ENCODE results near the gene ARFGAP3. TPM values are rescaled to one million over a fixed set of nuclear protein-coding genes. Genes with fewer than 3 reads are reported as not detected.

Gene ARFGAP3
- total RNA-seq, 1 donor from 2014 or later, result 38.0 TPM

DNA sequence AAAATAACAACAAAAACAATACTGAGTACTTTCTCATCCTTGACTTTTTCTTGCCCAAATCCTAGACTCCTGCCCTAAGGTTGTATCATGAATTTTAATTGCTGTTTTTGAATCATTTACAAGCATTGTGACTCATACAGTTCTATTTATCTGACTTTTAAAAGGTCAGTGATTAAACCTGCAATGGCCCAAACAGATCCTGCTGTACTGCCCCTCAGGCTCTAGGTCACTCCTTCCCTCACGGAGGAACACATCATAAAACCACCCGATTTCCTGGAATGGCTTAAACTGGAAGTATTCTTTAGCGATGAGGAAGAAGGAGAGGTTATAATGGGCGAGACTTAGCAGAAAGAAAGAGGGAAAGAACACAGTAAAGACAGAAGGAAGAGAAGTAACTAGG lies 12.3 kb downstream of the ARFGAP3 start:
- H3K4me1 Mint-ChIP-seq (ENCODE audit: low read depth), result peaks cover 23% of the 10 kb centered on the region
- peaks cover 42% of the 10 kb centered on the region for H3K36me3 Mint-ChIP-seq (ENCODE audit: low read depth)
- no peak overlapping the region for H3K27ac Mint-ChIP-seq
- no peaks in the 10 kb centered on the region for H3K9me3 Mint-ChIP-seq
- H3K27me3 Mint-ChIP-seq (ENCODE audit: insufficient read depth), result no peaks in the 10 kb centered on the region
- H3K4me3 Mint-ChIP-seq, result no peak overlapping the region
- DNase-seq (ENCODE audit: low spot score), result no peak
- intact Hi-C loops (cut with micrococcal nuclease), result no loop called here

DNA sequence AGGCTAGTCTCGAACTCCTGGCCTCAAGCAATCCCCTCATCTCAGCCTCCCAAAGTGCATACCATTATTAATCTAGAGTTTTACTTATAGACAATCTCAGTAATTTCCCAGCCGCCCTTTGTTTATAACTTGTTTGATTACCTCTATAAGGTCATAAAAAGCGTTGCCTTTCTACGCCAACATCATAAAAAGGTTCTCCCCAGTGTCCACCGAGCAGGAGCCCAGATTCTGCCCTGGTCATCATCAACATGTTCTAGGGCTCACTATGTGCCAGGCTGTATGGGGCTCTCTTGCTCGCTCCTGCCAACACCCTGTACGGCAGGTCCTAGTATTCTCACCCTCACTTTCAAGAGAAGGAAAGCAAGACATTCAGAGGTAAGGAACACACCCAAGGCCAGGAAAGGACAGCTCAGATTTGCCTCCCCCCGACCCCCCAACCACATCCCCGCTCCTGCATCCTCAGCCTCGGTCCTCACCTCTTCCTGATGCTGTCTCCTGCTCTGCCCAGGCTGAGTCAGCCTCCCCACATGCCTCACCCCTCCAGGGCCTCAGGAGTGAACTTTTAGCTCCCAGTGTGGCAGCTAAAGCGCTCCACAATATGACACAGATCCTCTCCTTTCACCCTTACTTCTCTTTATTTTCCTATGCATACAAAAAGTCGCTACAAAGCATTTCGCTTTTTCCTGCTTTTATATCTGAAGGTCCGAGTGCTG lies 14.3 kb downstream of the ARFGAP3 start:
- H3K9me3 Mint-ChIP-seq, result no peaks in the 10 kb centered on the region
- intact Hi-C loops (cut with micrococcal nuclease), result no loop called here
- no peak overlapping the region for H3K27ac Mint-ChIP-seq
- H3K4me1 Mint-ChIP-seq (ENCODE audit: low read depth), result peaks cover 23% of the 10 kb centered on the region
- no peak overlapping the region for H3K4me3 Mint-ChIP-seq
- H3K36me3 Mint-ChIP-seq (ENCODE audit: low read depth), result peaks cover 42% of the 10 kb centered on the region
- no peaks in the 10 kb centered on the region for H3K27me3 Mint-ChIP-seq (ENCODE audit: insufficient read depth)
- no peak for DNase-seq (ENCODE audit: low spot score)

DNA sequence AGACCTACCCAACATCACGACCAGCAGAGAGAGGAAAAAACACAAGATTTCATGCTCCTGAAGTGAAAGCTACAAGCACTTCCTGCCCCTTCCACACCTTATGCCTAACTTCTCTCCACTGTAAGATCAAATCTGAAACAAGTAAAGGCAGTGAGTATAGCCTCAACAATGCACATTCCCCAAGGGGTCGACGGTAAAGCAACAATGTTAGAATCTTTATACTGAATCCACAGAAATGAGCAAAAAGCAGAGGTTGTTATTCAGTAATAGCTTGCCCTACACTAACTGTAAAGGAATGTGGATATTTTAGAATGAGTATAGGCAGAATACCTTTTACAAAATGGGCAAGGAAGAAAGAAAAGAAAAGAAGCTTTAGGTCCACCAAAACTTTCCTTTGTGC lies 15.6 kb downstream of the ARFGAP3 start:
- peaks cover 38% of the 10 kb centered on the region for H3K36me3 Mint-ChIP-seq (ENCODE audit: low read depth)
- intact Hi-C loops (cut with micrococcal nuclease), result no loop called here
- H3K4me3 Mint-ChIP-seq, result no peak overlapping the region
- no peak for DNase-seq (ENCODE audit: low spot score)
- no peak overlapping the region for H3K27ac Mint-ChIP-seq
- no peaks in the 10 kb centered on the region for H3K9me3 Mint-ChIP-seq
- H3K27me3 Mint-ChIP-seq (ENCODE audit: insufficient read depth), result no peaks in the 10 kb centered on the region
- peaks cover 23% of the 10 kb centered on the region for H3K4me1 Mint-ChIP-seq (ENCODE audit: low read depth)

DNA sequence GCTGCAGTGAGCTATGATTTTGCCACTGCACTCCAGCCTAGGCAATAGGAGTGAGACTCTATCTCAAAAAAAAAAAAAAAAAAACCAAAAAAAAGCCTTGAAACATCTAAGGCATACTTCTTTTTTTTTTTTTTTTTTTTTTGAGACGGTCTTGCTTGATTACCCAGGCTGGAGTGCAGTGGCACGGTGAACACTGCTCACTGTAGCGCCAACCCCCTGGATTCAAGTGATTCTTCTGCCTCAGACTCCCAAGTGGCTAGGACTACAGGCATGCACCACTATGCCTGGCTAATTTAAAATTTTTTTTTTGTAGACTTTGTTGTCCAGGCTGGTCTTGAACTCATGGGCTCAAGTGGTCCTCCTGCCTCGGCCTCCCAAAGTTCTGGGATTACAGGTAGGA lies 19.5 kb downstream of the ARFGAP3 start:
- Mint-ChIP-seq H3K9me3 (no peaks in the 10 kb centered on the region), H3K27ac (no peak overlapping the region), H3K4me3 (no peak overlapping the region), H3K27me3 (ENCODE audit: insufficient read depth) (no peaks in the 10 kb centered on the region), H3K4me1 (ENCODE audit: low read depth) (peaks cover 7% of the 10 kb centered on the region), H3K36me3 (ENCODE audit: low read depth) (peaks cover 17% of the 10 kb centered on the region)
- intact Hi-C loops (cut with micrococcal nuclease), result no loop called here
- no peak for DNase-seq (ENCODE audit: low spot score)

DNA sequence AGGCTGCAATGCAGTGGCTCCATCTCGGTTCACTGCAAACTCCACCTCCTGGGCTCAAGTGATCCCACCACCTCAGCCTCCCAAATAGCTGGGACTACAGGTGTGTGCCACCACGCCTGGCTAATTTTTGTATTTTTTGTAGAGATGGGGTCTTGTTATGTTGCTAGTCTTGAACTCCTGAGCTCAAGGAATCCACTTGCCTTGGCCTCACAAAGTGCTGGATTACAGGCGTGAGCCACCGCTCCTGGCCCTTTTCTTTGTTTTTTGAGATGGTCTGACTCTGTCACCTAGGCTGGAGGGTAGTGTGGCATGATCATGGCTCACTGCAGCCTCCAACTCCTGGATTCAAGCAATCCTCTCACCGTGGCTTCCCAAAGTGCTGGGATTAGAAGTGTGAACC lies 21.0 kb downstream of the ARFGAP3 start:
- H3K4me1 Mint-ChIP-seq (ENCODE audit: low read depth), result no peaks in the 10 kb centered on the region
- H3K4me3 Mint-ChIP-seq, result no peak overlapping the region
- no peaks in the 10 kb centered on the region for H3K27me3 Mint-ChIP-seq (ENCODE audit: insufficient read depth)
- H3K9me3 Mint-ChIP-seq, result no peaks in the 10 kb centered on the region
- peaks cover 14% of the 10 kb centered on the region for H3K36me3 Mint-ChIP-seq (ENCODE audit: low read depth)
- intact Hi-C loops (cut with micrococcal nuclease), result no loop called here
- no peak overlapping the region for H3K27ac Mint-ChIP-seq
- DNase-seq (ENCODE audit: low spot score), result no peak

DNA sequence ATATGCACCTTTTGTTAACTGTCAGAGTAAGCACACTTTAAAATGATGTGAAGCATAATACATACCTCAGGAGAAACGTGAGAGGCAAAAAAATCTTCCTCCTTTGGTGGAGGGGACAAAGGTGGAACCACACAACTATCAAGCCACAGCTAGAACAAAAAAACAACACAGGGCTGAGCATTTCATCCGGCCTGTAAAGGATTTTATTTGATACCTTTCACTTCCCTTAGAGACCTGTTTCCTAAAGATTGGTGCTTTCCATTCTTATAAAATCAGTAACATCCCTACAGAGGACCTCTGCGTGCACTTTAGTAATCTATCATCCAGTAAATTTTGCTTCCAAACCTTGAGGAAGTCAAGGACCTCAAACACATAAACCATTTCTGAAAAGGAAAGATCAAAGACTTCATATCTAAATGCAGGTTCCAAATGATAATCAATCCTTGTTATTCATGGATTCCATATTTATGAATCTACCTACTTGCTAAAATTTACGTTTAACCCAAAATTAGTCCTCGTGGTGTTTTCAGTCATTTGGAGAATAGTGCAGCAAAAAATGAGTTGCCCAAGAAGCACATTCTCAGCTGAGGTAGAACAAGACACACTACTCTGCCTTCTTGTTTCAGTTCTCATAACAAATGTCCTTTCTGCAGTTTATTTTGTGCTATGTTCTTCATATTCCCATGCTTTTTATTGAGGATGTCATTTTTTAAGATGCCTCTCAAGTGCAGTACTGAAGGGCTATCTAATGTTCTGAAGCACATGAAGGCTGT lies 22.7 kb downstream of the ARFGAP3 start:
- Mint-ChIP-seq H3K9me3 (no peaks in the 10 kb centered on the region), H3K27ac (no peak overlapping the region), H3K36me3 (ENCODE audit: low read depth) (peaks cover 16% of the 10 kb centered on the region), H3K4me3 (no peak overlapping the region), H3K4me1 (ENCODE audit: low read depth) (no peaks in the 10 kb centered on the region), H3K27me3 (ENCODE audit: insufficient read depth) (no peaks in the 10 kb centered on the region)
- intact Hi-C loops (cut with micrococcal nuclease), result no loop called here
- DNase-seq (ENCODE audit: low spot score), result no peak

DNA sequence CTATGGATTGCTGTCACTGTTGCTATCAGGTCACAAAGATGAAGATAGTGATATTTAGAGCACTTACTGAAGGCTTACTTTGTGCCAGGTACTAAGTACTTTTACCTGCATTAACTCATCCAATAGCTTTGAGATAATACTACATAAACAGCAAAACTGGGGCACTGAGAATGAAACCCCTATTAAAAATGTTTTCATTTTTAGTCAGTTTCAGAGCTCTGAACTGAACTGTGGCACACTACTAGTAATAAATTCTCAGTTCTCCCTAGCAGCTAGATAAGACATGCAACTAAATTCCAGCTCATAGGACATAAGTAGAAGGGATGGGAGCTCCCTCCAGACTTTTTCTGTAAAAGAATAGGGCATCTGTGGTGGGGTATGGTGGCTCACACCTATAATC lies 24.0 kb downstream of the ARFGAP3 start:
- Mint-ChIP-seq H3K4me3 (no peak overlapping the region), H3K27ac (no peak overlapping the region), H3K36me3 (ENCODE audit: low read depth) (peaks cover 20% of the 10 kb centered on the region)

DNA sequence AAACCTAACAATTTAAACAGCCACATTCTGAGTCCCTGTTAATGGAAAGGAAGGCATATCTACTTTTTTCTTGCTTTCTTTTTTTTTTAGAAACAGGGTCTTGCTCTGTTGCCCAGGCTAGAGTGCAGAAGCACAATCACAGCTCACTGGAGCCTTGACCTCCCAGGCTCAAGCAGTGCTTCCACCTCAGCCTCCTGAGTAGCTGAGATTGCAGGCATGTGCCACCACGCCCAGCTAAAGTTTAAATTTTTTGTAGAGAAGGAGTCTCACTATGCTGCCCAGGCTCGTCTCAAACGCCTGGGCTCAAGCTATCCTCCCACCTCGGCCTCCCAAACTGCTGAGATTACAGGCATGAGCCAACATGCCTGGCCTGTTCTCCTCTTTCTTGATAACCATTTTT lies 25.4 kb downstream of the ARFGAP3 start:
- H3K36me3 Mint-ChIP-seq (ENCODE audit: low read depth), result peaks cover 20% of the 10 kb centered on the region
- H3K4me3 Mint-ChIP-seq, result no peak overlapping the region
- no peaks in the 10 kb centered on the region for H3K9me3 Mint-ChIP-seq
- intact Hi-C loops (cut with micrococcal nuclease), result no loop called here
- no peaks in the 10 kb centered on the region for H3K27me3 Mint-ChIP-seq (ENCODE audit: insufficient read depth)
- no peak for DNase-seq (ENCODE audit: low spot score)
- no peaks in the 10 kb centered on the region for H3K4me1 Mint-ChIP-seq (ENCODE audit: low read depth)
- H3K27ac Mint-ChIP-seq, result no peak overlapping the region

More for the DNA sequence above, 24.0 kb downstream of the ARFGAP3 start:
- intact Hi-C loops (cut with micrococcal nuclease), result no loop called here
- H3K27me3 Mint-ChIP-seq (ENCODE audit: insufficient read depth), result no peaks in the 10 kb centered on the region
- no peaks in the 10 kb centered on the region for H3K4me1 Mint-ChIP-seq (ENCODE audit: low read depth)
- no peak for DNase-seq (ENCODE audit: low spot score)
- H3K9me3 Mint-ChIP-seq, result no peaks in the 10 kb centered on the region

DNA sequence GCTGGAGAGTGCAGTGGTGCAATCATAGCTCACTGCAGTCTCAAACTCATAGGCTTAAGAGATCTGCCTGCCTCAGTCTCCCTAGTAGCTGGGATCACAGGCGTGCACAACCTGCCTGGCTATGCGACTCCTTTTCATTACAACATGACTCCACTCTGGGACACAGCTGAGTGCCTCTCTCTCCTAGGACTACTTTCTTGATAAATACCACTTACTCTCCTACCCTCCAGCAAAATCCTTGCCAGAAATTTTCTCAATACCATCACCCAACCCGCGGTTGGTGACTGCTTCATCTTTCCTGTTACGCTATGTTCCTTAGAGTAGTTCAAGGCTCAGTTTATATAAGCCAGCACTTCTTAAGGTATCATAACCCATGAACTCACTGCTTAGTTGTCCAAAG lies 26.9 kb downstream of the ARFGAP3 start:
- peaks cover 20% of the 10 kb centered on the region for H3K36me3 Mint-ChIP-seq (ENCODE audit: low read depth)
- H3K27ac Mint-ChIP-seq, result no peak overlapping the region
- H3K4me1 Mint-ChIP-seq (ENCODE audit: low read depth), result no peaks in the 10 kb centered on the region
- no peak for DNase-seq (ENCODE audit: low spot score)
- H3K27me3 Mint-ChIP-seq (ENCODE audit: insufficient read depth), result no peaks in the 10 kb centered on the region
- H3K9me3 Mint-ChIP-seq, result no peaks in the 10 kb centered on the region
- H3K4me3 Mint-ChIP-seq, result no peak overlapping the region
- intact Hi-C loops (cut with micrococcal nuclease), result no loop called here

DNA sequence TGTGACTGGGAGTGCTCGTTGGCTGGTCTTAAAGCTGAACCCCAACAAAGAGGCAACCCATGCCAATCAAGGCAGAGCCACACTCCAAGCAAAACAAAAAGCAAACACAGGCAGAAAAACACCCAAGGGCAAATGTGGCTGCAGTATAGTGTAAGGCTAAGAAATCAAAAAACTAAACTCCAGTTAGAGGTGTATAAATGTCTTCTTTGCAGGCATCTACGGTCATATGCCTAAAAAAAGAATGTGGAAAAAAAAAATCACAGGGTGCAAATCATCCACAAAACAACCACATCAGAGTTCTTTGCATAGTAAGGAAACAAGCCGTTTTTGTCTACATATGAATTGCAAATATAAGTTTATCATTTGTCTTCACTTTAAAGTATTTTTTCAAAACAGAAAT lies 27.8 kb downstream of the ARFGAP3 start:
- Mint-ChIP-seq H3K9me3 (no peaks in the 10 kb centered on the region), H3K4me1 (ENCODE audit: low read depth) (no peaks in the 10 kb centered on the region), H3K36me3 (ENCODE audit: low read depth) (peaks cover 23% of the 10 kb centered on the region), H3K27me3 (ENCODE audit: insufficient read depth) (no peaks in the 10 kb centered on the region), H3K27ac (peak overlapping the region; percentile 1), H3K4me3 (no peak overlapping the region)
- DNase-seq (ENCODE audit: low spot score), result no peak
- intact Hi-C loops (cut with micrococcal nuclease), result no loop called here

DNA sequence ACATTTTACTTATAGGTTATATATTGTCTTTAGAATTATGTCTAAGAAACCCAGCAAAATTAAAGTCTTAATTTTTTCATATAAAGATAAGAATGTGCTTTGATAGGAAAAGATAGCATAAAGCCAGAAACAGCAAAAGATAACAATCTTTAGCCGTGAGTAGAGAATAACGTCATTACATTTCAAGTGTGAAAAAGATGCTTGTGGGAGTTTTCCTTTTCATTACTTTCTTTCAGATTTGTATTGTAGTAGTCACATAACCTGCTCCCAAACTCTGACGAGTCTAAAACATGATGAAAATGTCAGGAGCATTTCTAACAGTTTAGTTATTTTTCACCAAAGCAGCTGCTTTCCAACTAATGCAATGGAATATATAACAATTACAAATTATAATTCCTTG lies 31.3 kb downstream of the ARFGAP3 start:
- Mint-ChIP-seq H3K9me3 (no peaks in the 10 kb centered on the region), H3K4me1 (ENCODE audit: low read depth) (no peaks in the 10 kb centered on the region), H3K4me3 (no peak overlapping the region), H3K36me3 (ENCODE audit: low read depth) (peaks cover 31% of the 10 kb centered on the region), H3K27ac (no peak overlapping the region), H3K27me3 (ENCODE audit: insufficient read depth) (no peaks in the 10 kb centered on the region)
- intact Hi-C loops (cut with micrococcal nuclease), result no loop called here
- DNase-seq (ENCODE audit: low spot score), result no peak

DNA sequence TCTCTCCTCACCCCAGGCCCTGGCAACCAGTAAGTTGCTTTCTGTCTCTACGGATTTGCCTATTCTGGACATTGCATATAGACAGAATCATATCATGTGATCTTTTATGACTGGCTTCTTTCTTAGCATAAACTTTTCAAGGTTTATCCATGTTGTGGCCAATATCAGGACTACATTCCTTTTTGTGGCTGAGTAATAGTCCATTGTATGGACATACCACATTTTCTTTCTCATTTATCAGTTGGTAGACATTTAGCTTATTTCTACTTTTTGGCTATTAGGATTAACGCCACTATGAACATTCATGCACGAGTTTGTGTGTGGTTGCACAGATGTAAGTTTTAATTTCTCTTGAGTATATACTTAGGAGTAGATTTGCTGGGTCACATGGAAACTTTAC lies 35.7 kb downstream of the ARFGAP3 start:
- peaks cover 29% of the 10 kb centered on the region for H3K36me3 Mint-ChIP-seq (ENCODE audit: low read depth)
- intact Hi-C loops (cut with micrococcal nuclease), result loop anchor here (2.0 kb wide), 1 partner anchor 41 kb away; no protein-coding TSS in a partner anchor
- no peaks in the 10 kb centered on the region for H3K27me3 Mint-ChIP-seq (ENCODE audit: insufficient read depth)

DNA sequence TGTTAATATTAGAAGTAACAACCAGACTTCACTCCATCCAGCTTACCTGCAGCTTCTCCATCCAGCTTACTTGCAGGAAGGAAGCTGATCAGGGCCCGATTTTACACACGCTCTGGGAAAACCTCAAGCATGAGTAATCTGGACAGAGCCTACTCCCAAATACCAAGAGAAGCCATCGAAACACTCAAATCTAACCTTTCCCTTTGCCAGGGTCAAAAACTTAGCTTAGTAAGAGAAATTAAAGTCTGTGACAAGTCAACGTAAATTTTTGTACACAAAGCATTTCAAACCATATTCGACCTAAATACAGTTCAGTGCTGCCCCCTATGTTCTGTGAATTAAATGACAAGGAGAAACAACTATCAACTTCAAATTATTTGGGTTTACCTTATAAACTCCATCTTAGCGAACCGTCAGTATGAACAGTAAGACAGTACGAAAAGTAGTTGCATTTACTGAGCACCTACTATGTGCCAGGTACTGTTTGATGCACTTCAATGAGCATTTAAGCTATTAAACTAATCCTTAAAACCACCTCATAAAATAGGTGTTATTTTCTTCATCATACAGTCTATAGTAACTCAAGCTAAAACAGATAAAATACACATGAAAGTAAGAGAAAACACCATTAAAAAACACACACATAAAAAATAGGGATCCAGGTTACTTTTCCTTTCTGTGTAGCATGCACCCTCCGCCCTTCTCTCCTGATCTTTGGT lies 36.9 kb downstream of the ARFGAP3 start:
- Mint-ChIP-seq H3K4me1 (ENCODE audit: low read depth) (peaks cover 6% of the 10 kb centered on the region), H3K4me3 (no peak overlapping the region), H3K9me3 (no peaks in the 10 kb centered on the region), H3K36me3 (ENCODE audit: low read depth) (peaks cover 29% of the 10 kb centered on the region), H3K27me3 (ENCODE audit: insufficient read depth) (no peaks in the 10 kb centered on the region), H3K27ac (no peak overlapping the region)
- intact Hi-C loops (cut with micrococcal nuclease), result loop anchor here (1.0 to 2.0 kb wide), 2 partner anchors 39 to 158 kb away; no protein-coding TSS in a partner anchor
- no peak for DNase-seq (ENCODE audit: low spot score)

More for the DNA sequence above, 35.7 kb downstream of the ARFGAP3 start:
- Mint-ChIP-seq H3K4me1 (ENCODE audit: low read depth) (peaks cover 6% of the 10 kb centered on the region), H3K4me3 (no peak overlapping the region), H3K27ac (no peak overlapping the region), H3K9me3 (no peaks in the 10 kb centered on the region)
- no peak for DNase-seq (ENCODE audit: low spot score)
